Heart left ventricle (tissue), 16 donors: Measurements from ENCODE around the gene NCLN. TPM values are rescaled to one million over a fixed set of nuclear protein-coding genes. Genes with fewer than 3 reads are reported as not detected.

Experiments used
- ATAC-seq, 4 donors: fragments of 200-7000 bp; cut with Tn5 transposase; one replicate each; pipeline ENCODE4 v1.9.1; 2020 to 2022; ENCODE audit warnings: moderate library complexity in 4 of 4, mild to moderate bottlenecking in 3 of 4, moderate number of reproducible peaks in 1 of 4
- DNase-seq, 5 donors: peaks; one replicate each; pipeline ENCODE4 v3.0.0-alpha.2; 2020
- H3K27ac ChIP-seq, 12 donors: fragments of 200-600 bp; sonication (generic) in 4 of 12; one replicate each; pipeline versions ENCODE4 v1.5.0 to v1.8.0; 2016 to 2022; ENCODE audit warnings: mild to moderate bottlenecking in 2 of 12
- H3K27me3 ChIP-seq, 9 donors: fragments of 200-600 bp; sonication (generic) in 2 of 9; one replicate each; pipeline versions ENCODE4 v1.5.1 to v1.8.0; 2016 to 2022; ENCODE audit warnings: mild to moderate bottlenecking in 3 of 9
- H3K36me3 ChIP-seq, 9 donors: fragments of 200-600 bp; sonication (generic) in 2 of 9; one replicate each; pipeline versions ENCODE4 v1.5.0 to v1.8.0; 2018 to 2022; ENCODE audit warnings: mild to moderate bottlenecking in 2 of 9
- H3K4me1 ChIP-seq, 12 donors: fragments of 200-600 bp; sonication (generic) in 4 of 12; one replicate each; pipeline versions ENCODE4 v1.5.0 to v1.8.0; 2016 to 2022; ENCODE audit warnings: mild to moderate bottlenecking in 3 of 12
- H3K4me3 ChIP-seq, 12 donors: fragments of 200-600 bp; sonication (generic) in 4 of 12; one replicate each; pipeline versions ENCODE4 v1.5.0 to v1.8.0; 2017 to 2022; ENCODE audit warnings: mild to moderate bottlenecking in 9 of 12, moderate library complexity in 4 of 12
- H3K9me3 ChIP-seq, 12 donors: fragments of 200-600 bp; sonication (generic) in 4 of 12; one replicate each; pipeline versions ENCODE4 v1.5.0 to v1.8.0; 2016 to 2022; ENCODE audit warnings: mild to moderate bottlenecking in 1 of 12
- CTCF ChIP-seq, 12 donors: fragments of 200-600 bp; sonication (generic) in 4 of 12; IDR thresholded peaks; one replicate each; pipeline versions ENCODE4 v1.5.0 to v1.8.0; 2018 to 2022; ENCODE audit warnings: antibody characterized with exemption in 12 of 12, mild to moderate bottlenecking in 5 of 12
- POLR2A ChIP-seq, 2 donors: fragments of 450-650 bp; IDR thresholded peaks; one replicate each; pipeline ENCODE4 v1.6.1; 2017; ENCODE audit warnings: antibody characterized with exemption in 2 of 2, mild to moderate bottlenecking in 2 of 2, moderate library complexity in 2 of 2
- WGBS, 4 donors: extraction: QIAGEN DNeasy Blood & Tissue Kit in 2 of 4; methylation state at CpG; one replicate each; pipeline versions ENCODE4 v1.1.5 to v1.1.7; 2013 to 2018; 5-methylcytosine and 5-hydroxymethylcytosine counted together
- intact Hi-C, 10 donors: fragments of 100-400 bp; cut with DNase I; formaldehyde crosslinking; loops; one replicate each; pipeline versions ENCODE4 v1.11.1 to v1.14.2; 2022
- polyA plus RNA-seq, 2 donors: library from polyadenylated mRNA; stranded (reverse); fragments of 200-250 nt; gene quantifications; one replicate each; pipeline ENCODE4 v1.2.3, GENCODE V29; 2013
- total RNA-seq, 9 donors: library from RNA; depleted of rRNA in 2 of 9; stranded (reverse); fragments of >200 nt in 2 of 9; fragmentation: NEBNext Ultra II Directional in 3 of 9; extraction: Animal tissue kit (Norgen Biotek cat#: 25700) in 3 of 9; gene quantifications; one replicate each; pipeline versions ENCODE4 v1.1.0 to v1.2.4, GENCODE V29; 2016 to 2023
- donor health status: ischemic (EF 13 %, LVEDD 7.1; RV severe dilation, severe dysfunction).
- donor health status: healthy with polysubstance abuse.
- donor health status: DM: no; HTN: yes; CAD: no.
- donor health status: DM: no; HTN: no; CAD: no.
- donor health status: ischemic (EF 25% LVEDD 6.9; RV normal size, moderate dysfunction).
- donor health status: ischemic (EF 25% LVEDD 5.7; RV mildly dilated, moderate dysfunction).
- donor health status: healthy.
- donor health status: DM: yes; HTN: yes; CAD: no.
- donor health status: ischemic (EF 35%, LVEDD 5.7; RV mildly dilated, moderate dysfunction).
- donor health status: nonischemic (EF 11% LVEDD 7.7; RV severe dilation, severe dysfunction).
- donor health status: DM: yes; HTN: yes; CAD: no.
- donor health status: PGD.
- donor health status: ischemic (EF 29% LVEDD 5.4; RV normal size, mild dysfunction).
- donor health status: nonischemic (EF 23%, LVEDD 6.1; RV moderate dilation, normal function).

The NCLN gene
- total and polyA plus RNA-seq, 11 donors, result 16.7 to 67.5 (median 26.4) TPM

- DNase-seq (no peak), ATAC-seq (no peak)
- WGBS, 4 donors, result 88 to 95% (median 91%) methylated on average over 15 to 33 of the region's 33 CpGs
- Histone ChIP-seq H3K4me1 (no peaks in the 10 kb centered on the region), H3K9me3 (no peaks in the 10 kb centered on the region), H3K27ac (no peak overlapping the region), H3K4me3 (no peak overlapping the region), H3K36me3 (peaks cover 0 to 50% (median 35%) of the 10 kb centered on the region in 9 donors), H3K27me3 (no peaks in the 10 kb centered on the region)
- intact Hi-C loops, result no loop called here
- TF ChIP-seq POLR2A (IDR thresholded peaks at IDR 0.05) (no peak), CTCF (IDR thresholded peaks at IDR 0.05) (no peak)
These were observed 22.8 kb downstream of the NCLN start for GRCh38 chr19:3208317-3209207.

GRCh38 chr19:3210347-3211017, 24.8 kb downstream of the NCLN start:
- 44 to 53% (median 44%) methylated on average over 17 to 20 of the region's 20 CpGs for WGBS, 4 donors
- peaks cover 0 to 31% (median 24%) of the 10 kb centered on the region in 9 donors for H3K36me3 ChIP-seq
- TF ChIP-seq CTCF (IDR thresholded peaks at IDR 0.05) (peak; percentile 33 to 60 (median 50)), POLR2A (IDR thresholded peaks at IDR 0.05) (no peak)
- no peaks in the 10 kb centered on the region for H3K4me1 ChIP-seq
- no peaks in the 10 kb centered on the region for H3K9me3 ChIP-seq
- no peak overlapping the region for H3K4me3 ChIP-seq
- ATAC-seq (peak in 3 of 4 donors; percentile 63 to 70 (median 64)), DNase-seq (peak in 3 of 5 donors; percentile 55 to 80 (median 63))
- no peaks in the 10 kb centered on the region for H3K27me3 ChIP-seq
- H3K27ac ChIP-seq, result no peak overlapping the region
- intact Hi-C loops, result no loop called here

DNA sequence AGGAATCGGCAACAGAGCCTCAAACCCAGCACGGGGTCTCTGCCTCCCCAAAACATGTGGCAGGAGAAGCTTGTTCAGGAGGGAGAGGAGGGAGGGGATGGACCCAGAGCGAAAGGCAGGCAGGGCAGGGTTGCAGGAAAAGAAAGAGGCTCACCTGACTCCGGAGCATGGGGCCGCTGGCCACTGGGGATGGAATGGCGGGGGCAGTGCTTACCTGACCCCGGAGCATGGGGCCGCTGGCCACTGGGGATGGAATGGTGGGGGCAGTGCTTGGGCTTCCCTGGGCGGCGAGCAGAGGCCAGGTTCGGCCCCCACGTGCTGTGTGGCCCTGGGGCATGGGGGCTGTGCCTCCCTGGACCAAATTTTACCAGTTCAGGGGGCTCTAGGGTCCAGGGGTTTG, 25.5 kb downstream of the NCLN start:
- WGBS, 4 donors, result 48 to 60% (median 54%) methylated on average over 12 of the region's 12 CpGs
- no peak overlapping the region for H3K27ac ChIP-seq
- no peak overlapping the region for H3K4me3 ChIP-seq
- H3K36me3 ChIP-seq, result peaks cover 0 to 24% (median 19%) of the 10 kb centered on the region in 9 donors
- H3K9me3 ChIP-seq, result no peaks in the 10 kb centered on the region
- no peaks in the 10 kb centered on the region for H3K27me3 ChIP-seq
- ATAC-seq, result peak in 1 of 4 donors; percentile 12
- no peaks in the 10 kb centered on the region for H3K4me1 ChIP-seq
- DNase-seq, result peak in 1 of 5 donors; percentile 16
- TF ChIP-seq CTCF (IDR thresholded peaks at IDR 0.05) (no peak), POLR2A (IDR thresholded peaks at IDR 0.05) (no peak)
- intact Hi-C loops, result no loop called here

- DNase-seq (no peak), ATAC-seq (no peak)
- no peak for TF ChIP-seq POLR2A (IDR thresholded peaks at IDR 0.05)
- no peak for TF ChIP-seq CTCF (IDR thresholded peaks at IDR 0.05)
- H3K4me1 ChIP-seq, result no peaks in the 10 kb centered on the region
- no peaks in the 10 kb centered on the region for H3K27me3 ChIP-seq
- peaks cover 0 to 4% (median 0%) of the 10 kb centered on the region in 9 donors for H3K36me3 ChIP-seq
- intact Hi-C loops, result no loop called here
- no peak overlapping the region for H3K27ac ChIP-seq
- H3K4me3 ChIP-seq, result no peak overlapping the region
- peaks cover 0 to 2% (median 0%) of the 10 kb centered on the region in 12 donors for H3K9me3 ChIP-seq
- WGBS, 4 donors, result 92 to 95% (median 93%) methylated on average over 7 of the region's 7 CpGs
These were observed 27.4 kb downstream of the NCLN start for GRCh38 chr19:3213159-3213558.
